GM23338 (cell line): Measurements from ENCODE around the gene TANC2. TPM values are rescaled to one million over a fixed set of nuclear protein-coding genes. Genes with fewer than 3 reads are reported as not detected.

Experiments used
- ATAC-seq: fragments of 200-7000 bp; cut with Tn5 transposase; 3 replicates; pipeline ENCODE4 v1.9.1; 2020
- DNase-seq: peaks from one replicate; pipeline ENCODE4 v3.0.0-alpha.2; 2015; ENCODE audit warnings: low spot score
- H2AFZ ChIP-seq: fragments of 200-600 bp; sonication (generic); 2 replicates; pipeline ENCODE4 v1.8.0; 2016; ENCODE audit warnings: antibody characterized with exemption, mild to moderate bottlenecking, moderate library complexity
- H3F3A ChIP-seq: fragments of 200-600 bp; sonication (generic); replicated peaks from 2 replicates; pipeline ENCODE4 v1.8.0; 2017; ENCODE audit warnings: antibody characterized with exemption, mixed run types, low read depth
- H3K27ac ChIP-seq: fragments of 200-600 bp; sonication (generic); 2 replicates; pipeline ENCODE4 v1.6.1; 2016; ENCODE audit warnings: low read depth
- H3K27me3 ChIP-seq: fragments of 200-600 bp; sonication (generic); 2 replicates; pipeline ENCODE4 v1.8.0; 2016; ENCODE audit warnings: mild to moderate bottlenecking, mixed run types, moderate library complexity; ENCODE audit not compliant: insufficient read depth
- H3K36me3 ChIP-seq: fragments of 200-600 bp; sonication (generic); 2 replicates; pipeline ENCODE4 v1.8.0; 2016; ENCODE audit warnings: mild to moderate bottlenecking; ENCODE audit not compliant: insufficient read depth
- H3K4me1 ChIP-seq: fragments of 200-600 bp; sonication (generic); 2 replicates; pipeline ENCODE4 v1.8.0; 2016; ENCODE audit warnings: mild to moderate bottlenecking, moderate library complexity; ENCODE audit not compliant: insufficient read depth
- H3K4me2 ChIP-seq: fragments of 200-600 bp; sonication (generic); 2 replicates; pipeline ENCODE4 v1.7.1; 2017; ENCODE audit warnings: mixed run types
- H3K4me3 ChIP-seq: fragments of 200-600 bp; sonication (generic); 2 replicates; pipeline ENCODE4 v1.6.1; 2016; ENCODE audit warnings: mixed run types
- H3K79me2 ChIP-seq: fragments of 200-600 bp; sonication (generic); replicated peaks from 2 replicates; pipeline ENCODE4 v1.8.0; 2017; ENCODE audit warnings: mild to moderate bottlenecking; ENCODE audit not compliant: insufficient read depth
- H3K9me2 ChIP-seq: fragments of 200-600 bp; sonication (generic); 2 replicates; pipeline ENCODE4 v1.8.0; 2017; ENCODE audit not compliant: insufficient read depth
- H4K20me1 ChIP-seq: fragments of 200-600 bp; sonication (generic); replicated peaks from 2 replicates; pipeline ENCODE4 v1.8.0; 2017; ENCODE audit warnings: mild to moderate bottlenecking; ENCODE audit not compliant: insufficient read depth
- H3K27ac Mint-ChIP-seq: 2 replicates; pipeline ENCODE4 v1.8.0; 2020; ENCODE audit warnings: inconsistent platforms, mild to moderate bottlenecking, moderate library complexity, mixed read lengths
- H3K27me3 Mint-ChIP-seq: 3 replicates; pipeline ENCODE4 v1.8.0; 2022; ENCODE audit warnings: low read depth, mild to moderate bottlenecking, moderate library complexity, mixed read lengths, inconsistent platforms; ENCODE audit not compliant: insufficient read depth, poor library complexity
- H3K36me3 Mint-ChIP-seq: 3 replicates; pipeline ENCODE4 v1.8.0; 2021; ENCODE audit warnings: low read depth, mild to moderate bottlenecking, inconsistent platforms, moderate library complexity, mixed read lengths
- H3K4me1 Mint-ChIP-seq: 3 replicates; pipeline ENCODE4 v1.8.0; 2020; ENCODE audit warnings: mild to moderate bottlenecking, inconsistent platforms, mixed read lengths
- H3K4me3 Mint-ChIP-seq: 3 replicates; pipeline ENCODE4 v1.8.0; 2021; ENCODE audit warnings: moderate library complexity, mild to moderate bottlenecking, inconsistent platforms, mixed read lengths
- H3K9me3 Mint-ChIP-seq: 3 replicates; pipeline ENCODE4 v1.8.0; 2020; ENCODE audit warnings: moderate library complexity, mild to moderate bottlenecking, inconsistent platforms, mixed read lengths
- CREB1 ChIP-seq: fragments of 250-450 bp; sonication (Bioruptor Pico); IDR thresholded peaks from 2 replicates; pipeline ENCODE4 v1.5.0; 2020; ENCODE audit warnings: low read depth, mild to moderate bottlenecking, moderate library complexity
- CTCF ChIP-seq, 2 experiments: fragments of 200-600 bp in 1 of 2; sonication (generic) in 1 of 2; conservative IDR thresholded peaks; 2 replicates each; pipeline versions ENCODE4 v1.5.1 to v1.6.1; 2016 to 2017; ENCODE audit warnings: antibody characterized with exemption in 2 of 2, low read depth in 2 of 2, mild to moderate bottlenecking in 2 of 2, moderate library complexity in 1 of 2
- ETS1 ChIP-seq: IDR thresholded peaks from 2 replicates; pipeline ENCODE4 v1.6.1; 2016; ENCODE audit warnings: antibody characterized with exemption
- EZH2 ChIP-seq: fragments of 200-600 bp; sonication (generic); IDR thresholded peaks from one replicate; pipeline ENCODE4 v1.8.0; 2017; ENCODE audit warnings: antibody characterized with exemption, mild to moderate bottlenecking, low read depth; ENCODE audit not compliant: unreplicated experiment
- EZH2phosphoT487 ChIP-seq: fragments of 200-600 bp; sonication (generic); IDR thresholded peaks from one replicate; pipeline ENCODE4 v1.8.1; 2018; ENCODE audit warnings: antibody characterized with exemption; ENCODE audit not compliant: unreplicated experiment
- JUNB ChIP-seq: IDR thresholded peaks from one replicate; pipeline ENCODE4 v1.6.1; 2016; ENCODE audit warnings: antibody characterized with exemption; ENCODE audit not compliant: unreplicated experiment
- NANOG ChIP-seq: IDR thresholded peaks from 2 replicates; pipeline ENCODE4 v1.6.1; 2016; ENCODE audit warnings: antibody characterized with exemption, borderline replicate concordance
- POLR2AphosphoS5 ChIP-seq: IDR thresholded peaks from 2 replicates; pipeline ENCODE4 v1.6.1; 2016; ENCODE audit warnings: antibody characterized with exemption, low read depth
- REST ChIP-seq: IDR thresholded peaks from one replicate; pipeline ENCODE4 v1.6.1; 2018; ENCODE audit warnings: antibody characterized with exemption; ENCODE audit not compliant: unreplicated experiment
- STAT1 ChIP-seq: IDR thresholded peaks from one replicate; pipeline ENCODE4 v1.6.1; 2016; ENCODE audit warnings: antibody characterized with exemption; ENCODE audit not compliant: unreplicated experiment
- ZNF114 ChIP-seq: fragments of 250-450 bp; sonication (Bioruptor Pico); IDR thresholded peaks from 2 replicates; pipeline ENCODE4 v1.5.0; 2020; ENCODE audit warnings: mild to moderate bottlenecking, moderate library complexity
- ZNF331 ChIP-seq: fragments of 250-450 bp; sonication (Bioruptor Pico); IDR thresholded peaks from 2 replicates; pipeline ENCODE4 v1.5.0; 2020; ENCODE audit warnings: low read depth, mild to moderate bottlenecking, moderate library complexity
- ZNF462 ChIP-seq: fragments of 250-450 bp; sonication (Bioruptor Pico); IDR thresholded peaks from 2 replicates; pipeline ENCODE4 v1.5.0; 2020; ENCODE audit warnings: mild to moderate bottlenecking, moderate library complexity
- polyA plus RNA-seq: library from polyadenylated mRNA; unstranded; fragments of >200 nt; fragmentation: Nextera tagmentation; extraction: Ambion mirVana; gene quantifications from 2 replicates; pipeline ENCODE4 v1.2.1, GENCODE V29; 2016
- total RNA-seq: library from RNA; depleted of rRNA; stranded (reverse); fragments of >200 nt; shearing (Covaris generic); gene quantifications from 2 replicates; pipeline ENCODE4 v1.2.3, GENCODE V29; 2014

The TANC2 gene
- total and polyA plus RNA-seq, 2 experiments from 2014 or later, result 1.7 to 5.9 TPM

GRCh38 chr17:62927083-62927482, 39.0 kb upstream of the TANC2 start:
- no peak overlapping the region for H3K4me3 ChIP-seq
- no peak overlapping the region for H3K27ac ChIP-seq
- Mint-ChIP-seq H3K27ac (no peak overlapping the region), H3K36me3 (no peaks in the 10 kb centered on the region), H3K4me1 (no peaks in the 10 kb centered on the region), H3K9me3 (no peaks in the 10 kb centered on the region), H3K4me3 (no peak overlapping the region), H3K27me3 (peaks cover 4% of the 10 kb centered on the region)
- H3K27me3 ChIP-seq, result no peaks in the 10 kb centered on the region
- DNase-seq, result no peak
- no peaks in the 10 kb centered on the region for H3K79me2 ChIP-seq
- no peak overlapping the region for H3K4me2 ChIP-seq
- H2AFZ ChIP-seq, result no peak overlapping the region
- H3F3A ChIP-seq, result no peaks in the 10 kb centered on the region
- TF ChIP-seq ZNF114 (CRISPR knock-in tag) (no peak), NANOG (no peak), EZH2 (no peak), ZNF331 (CRISPR knock-in tag) (no peak), STAT1 (no peak), ETS1 (no peak), ZNF462 (no peak), CREB1 (CRISPR knock-in tag) (no peak), CTCF (conservative IDR thresholded peaks at IDR 0.05; ENCODE audit: low read depth in 2 of 2) (no peak), JUNB (no peak), POLR2AphosphoS5 (no peak), EZH2phosphoT487 (no peak), REST (no peak)
- no peaks in the 10 kb centered on the region for H3K4me1 ChIP-seq
- H3K9me2 ChIP-seq, result no peaks in the 10 kb centered on the region
- ATAC-seq, result no peak
- H4K20me1 ChIP-seq, result no peaks in the 10 kb centered on the region
- no peaks in the 10 kb centered on the region for H3K36me3 ChIP-seq
